Measurements from ENCODE around the gene FOXJ3.

- TF ChIP-seq CTCF (IDR thresholded peaks at IDR 0.05; ENCODE audit: low read depth, low read length, missing input control) (no peak), YY1 (IDR thresholded peaks at IDR 0.05) (no peak), SP1 (IDR thresholded peaks at IDR 0.05) (no peak), REST (IDR thresholded peaks at IDR 0.05) (no peak), RAD21 (IDR thresholded peaks at IDR 0.05) (no peak), NR2F2 (IDR thresholded peaks at IDR 0.05) (no peak), HNF4G (IDR thresholded peaks at IDR 0.05) (no peak), TAF1 (conservative IDR thresholded peaks at IDR 0.05) (no peak)
These were observed 106.1 kb downstream of the FOXJ3 start for GRCh38 chr1:42228938-42229337.
